ENCODE data around the gene IP6K2.

Gene IP6K2

GRCh38 chr3:48688032-48688736 lies 28.8 kb downstream of the IP6K2 start:
- TF ChIP-seq, protein P1, sequence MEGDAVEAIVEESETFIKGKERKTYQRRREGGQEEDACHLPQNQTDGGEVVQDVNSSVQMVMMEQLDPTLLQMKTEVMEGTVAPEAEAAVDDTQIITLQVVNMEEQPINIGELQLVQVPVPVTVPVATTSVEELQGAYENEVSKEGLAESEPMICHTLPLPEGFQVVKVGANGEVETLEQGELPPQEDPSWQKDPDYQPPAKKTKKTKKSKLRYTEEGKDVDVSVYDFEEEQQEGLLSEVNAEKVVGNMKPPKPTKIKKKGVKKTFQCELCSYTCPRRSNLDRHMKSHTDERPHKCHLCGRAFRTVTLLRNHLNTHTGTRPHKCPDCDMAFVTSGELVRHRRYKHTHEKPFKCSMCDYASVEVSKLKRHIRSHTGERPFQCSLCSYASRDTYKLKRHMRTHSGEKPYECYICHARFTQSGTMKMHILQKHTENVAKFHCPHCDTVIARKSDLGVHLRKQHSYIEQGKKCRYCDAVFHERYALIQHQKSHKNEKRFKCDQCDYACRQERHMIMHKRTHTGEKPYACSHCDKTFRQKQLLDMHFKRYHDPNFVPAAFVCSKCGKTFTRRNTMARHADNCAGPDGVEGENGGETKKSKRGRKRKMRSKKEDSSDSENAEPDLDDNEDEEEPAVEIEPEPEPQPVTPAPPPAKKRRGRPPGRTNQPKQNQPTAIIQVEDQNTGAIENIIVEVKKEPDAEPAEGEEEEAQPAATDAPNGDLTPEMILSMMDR (IDR thresholded peaks at IDR 0.05), result no peak
- no peak for TF ChIP-seq ZFX (IDR thresholded peaks at IDR 0.05; ENCODE audit: borderline replicate concordance)
- H3K27ac ChIP-seq, result no peak overlapping the region

DNA sequence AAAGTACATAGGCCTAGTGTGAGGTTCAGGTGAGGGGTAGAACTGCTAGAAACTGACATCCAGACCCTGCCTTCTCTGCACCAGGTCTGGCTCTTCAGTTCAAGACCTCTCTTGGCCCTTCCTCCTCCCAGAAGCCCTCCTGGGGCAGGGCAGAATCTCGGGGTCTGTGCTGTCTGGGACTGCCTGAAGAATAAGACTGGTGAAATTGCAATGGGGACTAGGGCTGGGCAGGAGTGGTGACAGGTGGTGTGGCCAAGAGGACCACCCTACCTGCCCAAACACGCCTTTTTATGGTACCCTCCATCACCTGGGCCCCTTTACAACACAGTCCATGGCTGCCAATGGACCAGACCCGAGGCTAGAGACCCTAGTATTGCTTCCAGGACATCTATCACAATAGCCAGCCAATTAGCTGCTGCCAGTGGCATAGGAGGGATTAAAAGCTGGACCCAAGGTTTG lies 29.8 kb downstream of the IP6K2 start:
- no peak overlapping the region for H3K27ac ChIP-seq
- TF ChIP-seq ZFX (IDR thresholded peaks at IDR 0.05; ENCODE audit: borderline replicate concordance), result no peak
- TF ChIP-seq, protein P1 (IDR thresholded peaks at IDR 0.05), result no peak

DNA sequence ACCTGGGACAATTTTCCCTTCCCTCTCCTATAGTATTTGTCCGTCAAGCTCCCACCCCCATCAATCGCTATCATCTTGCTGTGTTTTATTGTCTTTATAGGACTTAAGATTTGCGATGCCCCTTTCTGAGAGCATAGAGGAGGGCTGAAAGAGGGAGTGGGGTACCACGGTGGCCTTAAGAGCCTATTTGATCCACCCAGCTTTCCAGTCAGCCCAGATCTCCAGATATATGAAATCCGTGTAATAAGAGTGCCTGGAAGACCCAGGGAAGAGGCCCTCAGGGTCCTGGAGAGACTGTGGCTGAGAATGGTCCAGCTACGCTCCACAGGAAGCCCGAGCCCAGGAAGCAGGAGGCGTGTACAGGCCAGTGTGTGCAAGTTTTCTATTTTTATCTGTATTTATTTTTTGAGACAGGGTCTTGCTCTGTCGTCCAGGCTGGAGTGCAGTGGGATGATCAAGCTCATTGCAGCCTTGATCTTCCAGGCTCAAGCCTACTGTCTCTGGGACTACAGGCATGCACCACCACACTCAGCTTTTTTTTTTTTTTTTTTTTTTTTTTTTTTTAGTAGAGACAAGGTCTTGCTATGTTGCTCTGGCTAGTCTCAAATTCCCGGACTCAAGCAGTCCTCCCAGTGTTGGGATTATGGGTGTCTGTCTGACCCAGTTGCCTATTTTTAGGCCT lies 30.3 kb downstream of the IP6K2 start:
- peak overlapping the region; percentile 89 for H3K27ac ChIP-seq
- TF ChIP-seq, protein P1 (IDR thresholded peaks at IDR 0.05), result no peak
- no peak for TF ChIP-seq ZFX (IDR thresholded peaks at IDR 0.05; ENCODE audit: borderline replicate concordance)

GRCh38 chr3:48685603-48686511 lies 31.2 kb downstream of the IP6K2 start, which contains the start of gene NCKIPSD:
TSS of gene NCKIPSD (minus strand) at chr3:48685915. CDS start at chr3:48685807, 108 bp downstream.
- H3K27ac ChIP-seq, result peak within 1 kb of the TSS; percentile 89
- no peak for TF ChIP-seq ZFX (IDR thresholded peaks at IDR 0.05; ENCODE audit: borderline replicate concordance)
- TF ChIP-seq, protein P1 (IDR thresholded peaks at IDR 0.05), result peak; percentile 95

GRCh38 chr3:48685293-48685602 lies 31.8 kb downstream of the IP6K2 start:
- TF ChIP-seq, protein P1 (IDR thresholded peaks at IDR 0.05), result no peak
- no peak for TF ChIP-seq ZFX (IDR thresholded peaks at IDR 0.05; ENCODE audit: borderline replicate concordance)
- peak overlapping the region; percentile 89 for H3K27ac ChIP-seq

DNA sequence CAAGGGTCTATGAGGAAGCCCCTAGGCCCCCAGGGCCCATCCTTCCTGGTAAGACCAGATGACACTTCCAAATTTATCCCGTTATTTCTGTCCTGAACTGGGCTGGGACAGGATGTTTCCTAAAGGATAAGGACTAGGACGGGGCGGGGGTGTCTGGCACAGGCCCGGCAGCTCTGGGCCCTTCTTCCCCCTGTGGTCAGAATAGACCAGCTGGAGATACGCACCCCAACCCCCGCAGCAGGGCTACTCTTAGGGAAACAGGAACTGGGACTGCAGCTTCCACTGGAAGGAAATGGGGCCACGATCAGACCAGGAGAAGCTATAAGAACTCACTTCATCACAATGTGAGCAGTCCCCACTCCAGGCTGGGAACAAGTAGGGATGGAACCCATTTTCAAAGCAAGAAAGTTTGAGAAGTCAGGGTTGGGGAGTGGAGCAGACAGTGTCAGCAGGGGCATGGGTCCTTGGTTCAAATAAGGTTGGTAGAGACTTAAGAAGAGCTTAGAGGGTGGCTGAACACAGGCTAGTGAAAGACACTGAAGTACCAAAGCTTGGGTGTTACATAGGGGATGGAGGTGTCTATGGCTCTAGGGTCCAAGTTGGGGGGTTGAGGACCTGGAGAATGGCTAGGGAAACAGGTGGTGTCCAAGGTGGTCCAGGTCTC lies 32.4 kb downstream of the IP6K2 start:
- H3K27ac ChIP-seq, result peak overlapping the region; percentile 89
- TF ChIP-seq, protein P1 (IDR thresholded peaks at IDR 0.05), result no peak
- no peak for TF ChIP-seq ZFX (IDR thresholded peaks at IDR 0.05; ENCODE audit: borderline replicate concordance)

Measured in 22Rv1 (cell line).